Memory B cell (primary cell): ENCODE measurements around the gene PTPRU.

Experiments used
- ATAC-seq: fragments of 150-1000 bp; cut with Tn5 transposase; 2 replicates; pipeline ENCODE4 v1.10.0; 2021; ENCODE audit warnings: low read depth, mild to moderate bottlenecking, moderate library complexity
- DNase-seq, 2 donors: peaks; one replicate each; pipeline ENCODE4 v3.0.0; 2022; ENCODE audit warnings: low spot score in 2 of 2
- H3K27ac Mint-ChIP-seq: one replicate; pipeline ENCODE4 v1.8.0; 2022; ENCODE audit warnings: mild to moderate bottlenecking, moderate library complexity, mixed read lengths
- H3K27me3 Mint-ChIP-seq: one replicate; pipeline ENCODE4 v1.8.0; 2022; ENCODE audit warnings: mixed read lengths
- H3K36me3 Mint-ChIP-seq: one replicate; pipeline ENCODE4 v1.8.0; 2022; ENCODE audit warnings: mild to moderate bottlenecking, mixed read lengths
- H3K4me1 Mint-ChIP-seq: one replicate; pipeline ENCODE4 v1.8.0; 2022; ENCODE audit warnings: mixed read lengths
- H3K4me3 Mint-ChIP-seq: one replicate; pipeline ENCODE4 v1.8.0; 2022; ENCODE audit warnings: mild to moderate bottlenecking, moderate library complexity, mixed read lengths
- H3K9me3 Mint-ChIP-seq: one replicate; pipeline ENCODE4 v1.8.0; 2022; ENCODE audit warnings: mixed read lengths

Gene PTPRU

GRCh38 chr1:29322147-29322694, 85.9 kb downstream of the PTPRU start:
- DNase-seq (no peak), ATAC-seq (no peak)
- Mint-ChIP-seq H3K27me3 (peaks cover 3% of the 10 kb centered on the region), H3K4me1 (peaks cover 2% of the 10 kb centered on the region), H3K4me3 (no peak overlapping the region), H3K27ac (no peak overlapping the region), H3K36me3 (no peaks in the 10 kb centered on the region), H3K9me3 (no peaks in the 10 kb centered on the region)

- ATAC-seq (no peak), DNase-seq (no peak)
- Mint-ChIP-seq H3K4me3 (no peak overlapping the region), H3K27me3 (peaks cover 3% of the 10 kb centered on the region), H3K9me3 (no peaks in the 10 kb centered on the region), H3K27ac (no peak overlapping the region), H3K36me3 (no peaks in the 10 kb centered on the region), H3K4me1 (peaks cover 2% of the 10 kb centered on the region)
Measured at GRCh38 chr1:29322861-29323585, 86.7 kb downstream of the PTPRU start.

GRCh38 chr1:29323636-29324035, 87.3 kb downstream of the PTPRU start:
- Mint-ChIP-seq H3K9me3 (no peaks in the 10 kb centered on the region), H3K4me1 (peaks cover 2% of the 10 kb centered on the region), H3K27ac (no peak overlapping the region), H3K36me3 (no peaks in the 10 kb centered on the region), H3K4me3 (no peak overlapping the region), H3K27me3 (peaks cover 3% of the 10 kb centered on the region)
- ATAC-seq: no peak
- DNase-seq: no peak

GRCh38 chr1:29324202-29324601, 87.9 kb downstream of the PTPRU start:
- Mint-ChIP-seq H3K27me3 (peaks cover 3% of the 10 kb centered on the region), H3K4me1 (peaks cover 2% of the 10 kb centered on the region), H3K36me3 (no peaks in the 10 kb centered on the region), H3K27ac (no peak overlapping the region), H3K4me3 (no peak overlapping the region), H3K9me3 (no peaks in the 10 kb centered on the region)
- DNase-seq: no peak
- ATAC-seq: no peak

- no peak for ATAC-seq
- H3K9me3 Mint-ChIP-seq: no peaks in the 10 kb centered on the region
- H3K27ac Mint-ChIP-seq: no peak overlapping the region
Measured at GRCh38 chr1:29324771-29325351, 88.5 kb downstream of the PTPRU start.

GRCh38 chr1:29325675-29326074, 89.4 kb downstream of the PTPRU start:
- Mint-ChIP-seq H3K27ac (no peak overlapping the region), H3K27me3 (peaks cover 5% of the 10 kb centered on the region), H3K9me3 (no peaks in the 10 kb centered on the region), H3K36me3 (no peaks in the 10 kb centered on the region), H3K4me3 (no peak overlapping the region), H3K4me1 (peaks cover 2% of the 10 kb centered on the region)
- no peak for DNase-seq
- no peak for ATAC-seq

More at GRCh38 chr1:29324771-29325351, 88.5 kb downstream of the PTPRU start:
- no peaks in the 10 kb centered on the region for H3K36me3 Mint-ChIP-seq
- peaks cover 4% of the 10 kb centered on the region for H3K27me3 Mint-ChIP-seq
- no peak overlapping the region for H3K4me3 Mint-ChIP-seq
- no peak for DNase-seq
- H3K4me1 Mint-ChIP-seq: peaks cover 2% of the 10 kb centered on the region

- Mint-ChIP-seq H3K27me3 (peaks cover 5% of the 10 kb centered on the region), H3K9me3 (no peaks in the 10 kb centered on the region), H3K36me3 (no peaks in the 10 kb centered on the region), H3K4me1 (peaks cover 2% of the 10 kb centered on the region), H3K4me3 (no peak overlapping the region), H3K27ac (no peak overlapping the region)
- no peak for ATAC-seq
- DNase-seq: no peak
Measured at GRCh38 chr1:29326123-29326522, 89.8 kb downstream of the PTPRU start.

- Mint-ChIP-seq H3K27ac (no peak overlapping the region), H3K4me1 (peaks cover 2% of the 10 kb centered on the region), H3K9me3 (no peaks in the 10 kb centered on the region), H3K4me3 (no peak overlapping the region), H3K27me3 (peaks cover 5% of the 10 kb centered on the region), H3K36me3 (no peaks in the 10 kb centered on the region)
- ATAC-seq (no peak), DNase-seq (no peak)
Measured at GRCh38 chr1:29327223-29327935, 91.1 kb downstream of the PTPRU start.

- no peak overlapping the region for H3K27ac Mint-ChIP-seq
- ATAC-seq: no peak
- peaks cover 7% of the 10 kb centered on the region for H3K27me3 Mint-ChIP-seq
- H3K36me3 Mint-ChIP-seq: no peaks in the 10 kb centered on the region
- H3K4me1 Mint-ChIP-seq: peaks cover 2% of the 10 kb centered on the region
- DNase-seq: no peak
- no peak overlapping the region for H3K4me3 Mint-ChIP-seq
- no peaks in the 10 kb centered on the region for H3K9me3 Mint-ChIP-seq
Measured at GRCh38 chr1:29329022-29329775, 92.9 kb downstream of the PTPRU start.

GRCh38 chr1:29330089-29330488, 93.8 kb downstream of the PTPRU start:
- peaks cover 7% of the 10 kb centered on the region for H3K27me3 Mint-ChIP-seq
- no peaks in the 10 kb centered on the region for H3K9me3 Mint-ChIP-seq
- H3K4me1 Mint-ChIP-seq: no peaks in the 10 kb centered on the region
- H3K4me3 Mint-ChIP-seq: no peak overlapping the region
- no peak overlapping the region for H3K27ac Mint-ChIP-seq
- H3K36me3 Mint-ChIP-seq: no peaks in the 10 kb centered on the region
- DNase-seq (no peak), ATAC-seq (no peak)

GRCh38 chr1:29330856-29331255, 94.5 kb downstream of the PTPRU start:
- Mint-ChIP-seq H3K9me3 (no peaks in the 10 kb centered on the region), H3K4me3 (no peak overlapping the region), H3K4me1 (no peaks in the 10 kb centered on the region), H3K27ac (no peak overlapping the region), H3K27me3 (peaks cover 7% of the 10 kb centered on the region), H3K36me3 (no peaks in the 10 kb centered on the region)
- DNase-seq (no peak), ATAC-seq (no peak)

GRCh38 chr1:29331309-29331708, 95.0 kb downstream of the PTPRU start:
- H3K4me1 Mint-ChIP-seq: no peaks in the 10 kb centered on the region
- peaks cover 6% of the 10 kb centered on the region for H3K27me3 Mint-ChIP-seq
- H3K4me3 Mint-ChIP-seq: no peak overlapping the region
- no peaks in the 10 kb centered on the region for H3K9me3 Mint-ChIP-seq
- no peak for ATAC-seq
- no peak overlapping the region for H3K27ac Mint-ChIP-seq
- no peaks in the 10 kb centered on the region for H3K36me3 Mint-ChIP-seq
- DNase-seq: no peak

- Mint-ChIP-seq H3K27me3 (peaks cover 5% of the 10 kb centered on the region), H3K4me3 (no peak overlapping the region), H3K27ac (no peak overlapping the region), H3K36me3 (no peaks in the 10 kb centered on the region), H3K9me3 (no peaks in the 10 kb centered on the region), H3K4me1 (no peaks in the 10 kb centered on the region)
- DNase-seq: no peak
- ATAC-seq: no peak
Measured at GRCh38 chr1:29331729-29332128, 95.4 kb downstream of the PTPRU start.

GRCh38 chr1:29332204-29332603, 95.9 kb downstream of the PTPRU start:
- H3K36me3 Mint-ChIP-seq: no peaks in the 10 kb centered on the region
- ATAC-seq: no peak
- H3K4me3 Mint-ChIP-seq: no peak overlapping the region
- H3K4me1 Mint-ChIP-seq: no peaks in the 10 kb centered on the region
- H3K9me3 Mint-ChIP-seq: no peaks in the 10 kb centered on the region
- H3K27ac Mint-ChIP-seq: no peak overlapping the region
- DNase-seq: no peak
- peaks cover 6% of the 10 kb centered on the region for H3K27me3 Mint-ChIP-seq
